Osteocyte (in vitro differentiated cells): Measurements from ENCODE around the gene THSD4. TPM values are rescaled to one million over a fixed set of nuclear protein-coding genes. Genes with fewer than 3 reads are reported as not detected.
A peak's percentile ranks its signal among the peaks of the same experiment; 100 is the strongest.

Source experiments
- DNase-seq: peaks from one replicate; pipeline ENCODE4 v3.0.0; 2021; ENCODE audit warnings: mixed read lengths; ENCODE audit not compliant: unreplicated experiment; ENCODE audit errors: extremely low spot score
- H3K27ac Mint-ChIP-seq: one replicate; pipeline ENCODE4 v1.8.0; 2021; ENCODE audit warnings: mild to moderate bottlenecking, mixed read lengths; ENCODE audit not compliant: unreplicated experiment
- H3K27me3 Mint-ChIP-seq: one replicate; pipeline ENCODE4 v1.8.0; 2021; ENCODE audit warnings: mixed read lengths; ENCODE audit not compliant: unreplicated experiment
- H3K36me3 Mint-ChIP-seq: one replicate; pipeline ENCODE4 v1.8.0; 2021; ENCODE audit warnings: mixed read lengths; ENCODE audit not compliant: unreplicated experiment
- H3K4me1 Mint-ChIP-seq: one replicate; pipeline ENCODE4 v1.8.0; 2021; ENCODE audit warnings: mixed read lengths; ENCODE audit not compliant: unreplicated experiment
- H3K4me3 Mint-ChIP-seq: one replicate; pipeline ENCODE4 v1.8.0; 2021; ENCODE audit warnings: mild to moderate bottlenecking, moderate library complexity, mixed read lengths; ENCODE audit not compliant: unreplicated experiment
- H3K9me3 Mint-ChIP-seq: one replicate; pipeline ENCODE4 v1.8.0; 2021; ENCODE audit warnings: mixed read lengths; ENCODE audit not compliant: unreplicated experiment
- CTCF ChIP-seq: fragments of 200-600 bp; sonication (generic); IDR thresholded peaks from 2 replicates; pipeline ENCODE4 v1.5.0; 2021; ENCODE audit warnings: antibody characterized with exemption, mild to moderate bottlenecking, moderate library complexity
- total RNA-seq: library from RNA; stranded (reverse); gene quantifications from 2 replicates; pipeline ENCODE4 v1.2.1, GENCODE V29; 2021

THSD4 gene
- total RNA-seq, 1 donor from 2014 or later = 5.7 TPM

DNA sequence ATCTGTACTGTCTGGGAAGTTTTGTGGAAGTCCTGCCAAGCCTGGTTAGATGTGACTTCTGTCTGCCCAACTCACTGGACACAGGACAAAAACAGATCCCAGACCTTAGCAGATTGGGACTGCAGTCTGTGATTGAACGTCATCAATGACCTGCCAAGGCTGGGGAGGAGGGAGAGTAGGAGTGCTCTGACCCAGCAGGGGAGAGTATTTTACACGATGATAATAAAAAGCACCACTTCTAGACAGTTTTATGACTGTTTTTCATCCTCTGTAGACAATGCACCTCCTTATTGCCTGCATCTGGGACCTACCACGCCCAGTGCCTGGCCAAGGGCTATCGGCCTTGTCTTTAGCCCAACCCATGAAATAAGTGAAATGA is 592.8 kb downstream of the THSD4 start:
- Mint-ChIP-seq H3K4me1 (peaks cover 38% of the 10 kb centered on the region), H3K36me3 (no peaks in the 10 kb centered on the region), H3K9me3 (no peaks in the 10 kb centered on the region), H3K27ac (no peak overlapping the region), H3K4me3 (no peak overlapping the region), H3K27me3 (peaks cover 3% of the 10 kb centered on the region)
- no peak for DNase-seq
- no peak for TF ChIP-seq CTCF

DNA sequence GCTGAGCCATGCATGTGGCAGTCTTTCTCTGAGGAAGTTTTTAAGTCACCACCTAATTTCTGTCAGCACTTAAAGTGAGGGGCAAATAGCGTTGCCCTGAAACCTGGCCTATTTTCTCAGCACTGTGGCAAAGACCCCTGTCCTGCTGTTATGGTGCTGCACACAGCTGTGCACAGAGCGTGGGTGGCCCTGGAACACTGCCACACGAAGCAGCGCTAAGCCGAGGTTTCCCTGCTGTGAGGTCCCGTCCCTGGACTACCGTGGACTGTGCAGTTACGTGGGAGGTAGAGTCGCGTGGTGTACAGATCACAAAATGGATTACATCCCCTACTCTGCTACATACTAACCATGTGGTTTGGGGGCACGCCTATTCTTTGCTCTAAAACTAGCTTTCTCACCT is 593.5 kb downstream of the THSD4 start:
- H3K27me3 Mint-ChIP-seq = peaks cover 3% of the 10 kb centered on the region
- peaks cover 38% of the 10 kb centered on the region for H3K4me1 Mint-ChIP-seq
- H3K9me3 Mint-ChIP-seq = no peaks in the 10 kb centered on the region
- no peak for TF ChIP-seq CTCF
- DNase-seq = no peak
- H3K27ac Mint-ChIP-seq = no peak overlapping the region
- H3K36me3 Mint-ChIP-seq = no peaks in the 10 kb centered on the region
- H3K4me3 Mint-ChIP-seq = no peak overlapping the region

DNA sequence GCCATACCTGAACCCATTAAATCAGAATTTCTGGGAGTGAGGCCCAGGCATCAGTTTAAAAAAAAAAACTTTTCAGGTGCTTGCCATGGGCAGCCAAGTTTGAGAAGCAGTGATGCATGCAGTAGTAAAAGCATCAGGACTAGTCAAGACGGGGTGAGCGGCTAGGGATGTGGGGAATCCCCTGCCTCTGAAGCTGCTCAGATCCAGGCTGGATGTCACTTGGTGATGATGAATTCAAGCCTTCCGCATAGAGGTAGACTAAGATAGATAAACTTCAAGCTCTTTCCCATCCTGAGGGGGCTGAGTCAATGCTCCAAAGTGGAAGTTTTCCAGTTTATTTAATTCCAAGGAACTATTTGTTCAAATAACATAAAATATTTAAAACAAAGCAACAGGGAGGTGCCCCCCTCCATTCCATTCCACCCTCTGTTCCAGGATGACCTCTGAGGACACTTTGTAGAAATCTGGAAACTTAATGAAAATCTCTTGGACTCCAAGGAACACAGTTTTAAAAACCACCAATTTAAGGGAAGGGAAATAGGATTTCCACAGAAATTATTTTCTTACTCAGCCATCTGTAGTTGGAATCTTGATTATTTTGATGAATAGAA is 594.6 kb downstream of the THSD4 start:
- Mint-ChIP-seq H3K36me3 (no peaks in the 10 kb centered on the region), H3K4me3 (no peak overlapping the region), H3K4me1 (peaks cover 35% of the 10 kb centered on the region), H3K9me3 (no peaks in the 10 kb centered on the region), H3K27ac (no peak overlapping the region), H3K27me3 (peaks cover 3% of the 10 kb centered on the region)
- no peak for TF ChIP-seq CTCF
- DNase-seq = no peak

DNA sequence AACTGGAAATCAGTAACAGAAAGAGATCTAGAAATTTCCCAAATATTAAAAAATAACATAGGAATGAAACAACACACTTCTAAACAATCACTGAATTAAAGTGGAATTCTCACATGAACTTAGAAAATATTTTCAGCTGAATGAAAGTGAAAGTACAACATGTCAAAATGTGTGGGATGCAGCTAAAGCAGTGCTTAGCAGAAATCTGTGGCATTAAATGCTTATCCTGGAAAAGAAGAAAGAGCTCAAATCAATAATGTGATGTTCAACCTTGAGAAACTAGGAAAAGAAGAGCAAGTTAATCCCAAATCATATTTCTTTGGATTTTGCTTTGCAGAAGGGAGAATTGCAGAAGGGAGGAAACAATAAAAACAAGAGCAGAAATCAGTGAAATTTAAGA is 596.9 kb downstream of the THSD4 start:
- no peak for DNase-seq
- Mint-ChIP-seq H3K27me3 (no peaks in the 10 kb centered on the region), H3K4me3 (no peak overlapping the region), H3K27ac (peak overlapping the region; percentile 8), H3K36me3 (no peaks in the 10 kb centered on the region), H3K4me1 (peaks cover 32% of the 10 kb centered on the region), H3K9me3 (no peaks in the 10 kb centered on the region)
- TF ChIP-seq CTCF = no peak

- no peak overlapping the region for H3K4me3 Mint-ChIP-seq
- no peak for TF ChIP-seq CTCF
- no peaks in the 10 kb centered on the region for H3K27me3 Mint-ChIP-seq
- H3K4me1 Mint-ChIP-seq = peaks cover 28% of the 10 kb centered on the region
- H3K9me3 Mint-ChIP-seq = no peaks in the 10 kb centered on the region
- H3K36me3 Mint-ChIP-seq = no peaks in the 10 kb centered on the region
- H3K27ac Mint-ChIP-seq = no peak overlapping the region
- DNase-seq = peak; percentile 42
These were observed 598.0 kb downstream of the THSD4 start for GRCh38 chr15:71713191-71713809.
